ENCODE data around the gene ALOX5.
"Not testable (repeated sequence)": the region's sequence is repeated elsewhere in the genome, so short reads cannot be mapped to it uniquely, and the experiment has no call there.

- not testable (repeated sequence) for TF ChIP-seq POLR2A (IDR thresholded peaks at IDR 0.05; ENCODE audit: low read length); GATA1 (IDR thresholded peaks at IDR 0.05; ENCODE audit: low read depth, low read length)
Measured at GRCh38 chr10:45340420-45340819, 33.6 kb upstream of the ALOX5 start.
